C4-2B (cell line): Measurements from ENCODE around the gene EPB41L5.

Source experiments
- CTCF ChIP-seq: fragments of 450-650 bp; conservative IDR thresholded peaks from 2 replicates; pipeline ENCODE4 v1.5.1; 2017; ENCODE audit warnings: mild to moderate bottlenecking
- ZFX ChIP-seq: fragments of 450-650 bp; IDR thresholded peaks from 2 replicates; pipeline ENCODE4 v1.6.1; 2017

GRCh38 chr2:120029672-120030640, 17.1 kb downstream of the EPB41L5 start:
- TF ChIP-seq CTCF: no peak
- TF ChIP-seq ZFX: no peak
